Left lung (tissue), 10 donors: ENCODE results near the gene OPCML. TPM values are rescaled to one million over a fixed set of nuclear protein-coding genes. Genes with fewer than 3 reads are reported as not detected.

ENCODE experiments used
- ATAC-seq: fragments of 200-7000 bp; cut with Tn5 transposase; one replicate; pipeline ENCODE4 v1.9.1; 2020; ENCODE audit warnings: moderate library complexity
- DNase-seq, 4 donors: peaks; one replicate each; pipeline ENCODE4 v3.0.0-alpha.2; 2013 to 2020
- H3K27ac ChIP-seq, 2 donors: fragments of 200-600 bp; sonication (generic) in 1 of 2; one replicate each; pipeline versions ENCODE4 v1.5.0 to v1.8.0; 2020 to 2021
- H3K27me3 ChIP-seq, 2 donors: fragments of 200-600 bp; sonication (generic) in 1 of 2; one replicate each; pipeline versions ENCODE4 v1.5.0 to v1.8.0; 2020 to 2021
- H3K36me3 ChIP-seq, 2 donors: fragments of 200-600 bp; sonication (generic) in 1 of 2; one replicate each; pipeline versions ENCODE4 v1.5.0 to v1.8.0; 2020 to 2021
- H3K4me1 ChIP-seq, 2 donors: fragments of 200-600 bp; one replicate each; pipeline ENCODE4 v1.8.0; 2021
- H3K4me3 ChIP-seq, 2 donors: fragments of 200-600 bp; sonication (generic) in 1 of 2; one replicate each; pipeline versions ENCODE4 v1.5.0 to v1.8.0; 2020 to 2021; ENCODE audit warnings: mild to moderate bottlenecking in 1 of 2
- H3K9me3 ChIP-seq, 2 donors: fragments of 200-600 bp; sonication (generic) in 1 of 2; one replicate each; pipeline versions ENCODE4 v1.5.0 to v1.8.0; 2020 to 2021
- intact Hi-C, 2 donors: fragments of 100-400 bp; cut with DNase I; formaldehyde crosslinking; loops; one replicate each; pipeline versions ENCODE4 v1.11.2 to v1.14.2; 2022
- polyA plus RNA-seq, 6 donors: library from polyadenylated mRNA; unstranded; fragments of 120-200 nt; gene quantifications; one replicate each; pipeline ENCODE4 v1.2.1, GENCODE V29; 2013; ENCODE audit not compliant: insufficient read length in 6 of 6
- total RNA-seq, 2 donors: library from RNA; stranded (reverse); fragmentation: NEBNext Ultra II Directional; extraction: Animal tissue kit (Norgen Biotek cat#: 25700); gene quantifications; one replicate each; pipeline ENCODE4 v1.2.1, GENCODE V29; 2021
- TF ChIP-seq, protein P1 (sequence below), 2 donors: fragments of 200-600 bp; sonication (generic) in 1 of 2; IDR thresholded peaks; one replicate each; pipeline versions ENCODE4 v1.5.0 to v1.8.0; 2021; ENCODE audit warnings: antibody characterized with exemption in 2 of 2
- donor health status: DM: no; HTN: yes; CAD: no.
- donor health status: DM: no; HTN: no; CAD: no.

The OPCML gene
- total and polyA plus RNA-seq, 8 donors: 0.98 to 5.3 (median 1.9) TPM; not detected in 2

DNA sequence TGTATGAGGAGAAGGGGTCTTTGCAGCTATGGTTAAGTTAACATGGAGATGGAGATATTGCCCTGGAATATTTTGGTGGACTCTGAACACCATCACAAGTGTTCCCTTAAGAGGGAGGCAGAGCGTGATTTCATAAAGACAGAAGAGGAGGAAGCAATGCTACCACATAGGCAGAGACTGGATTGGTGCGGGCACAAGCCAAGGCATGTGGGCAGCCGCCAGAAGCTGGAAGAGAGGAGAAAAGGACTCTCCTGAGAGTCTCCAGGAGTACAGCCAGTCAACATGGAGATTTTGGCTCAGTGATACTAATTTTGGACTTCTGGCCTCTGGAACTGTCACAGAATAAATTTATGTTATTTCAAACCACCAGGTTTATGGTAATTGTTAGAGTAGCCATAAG, 231.6 kb downstream of the OPCML start:
- no peaks in the 10 kb centered on the region for H3K27me3 ChIP-seq
- DNase-seq: no peak
- TF ChIP-seq, protein P1, sequence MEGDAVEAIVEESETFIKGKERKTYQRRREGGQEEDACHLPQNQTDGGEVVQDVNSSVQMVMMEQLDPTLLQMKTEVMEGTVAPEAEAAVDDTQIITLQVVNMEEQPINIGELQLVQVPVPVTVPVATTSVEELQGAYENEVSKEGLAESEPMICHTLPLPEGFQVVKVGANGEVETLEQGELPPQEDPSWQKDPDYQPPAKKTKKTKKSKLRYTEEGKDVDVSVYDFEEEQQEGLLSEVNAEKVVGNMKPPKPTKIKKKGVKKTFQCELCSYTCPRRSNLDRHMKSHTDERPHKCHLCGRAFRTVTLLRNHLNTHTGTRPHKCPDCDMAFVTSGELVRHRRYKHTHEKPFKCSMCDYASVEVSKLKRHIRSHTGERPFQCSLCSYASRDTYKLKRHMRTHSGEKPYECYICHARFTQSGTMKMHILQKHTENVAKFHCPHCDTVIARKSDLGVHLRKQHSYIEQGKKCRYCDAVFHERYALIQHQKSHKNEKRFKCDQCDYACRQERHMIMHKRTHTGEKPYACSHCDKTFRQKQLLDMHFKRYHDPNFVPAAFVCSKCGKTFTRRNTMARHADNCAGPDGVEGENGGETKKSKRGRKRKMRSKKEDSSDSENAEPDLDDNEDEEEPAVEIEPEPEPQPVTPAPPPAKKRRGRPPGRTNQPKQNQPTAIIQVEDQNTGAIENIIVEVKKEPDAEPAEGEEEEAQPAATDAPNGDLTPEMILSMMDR (IDR thresholded peaks at IDR 0.05): no peak
- no peak for ATAC-seq
- no peaks in the 10 kb centered on the region for H3K4me1 ChIP-seq
- intact Hi-C loops: no loop called here
- no peaks in the 10 kb centered on the region for H3K36me3 ChIP-seq
- H3K27ac ChIP-seq: no peak overlapping the region
- H3K9me3 ChIP-seq: no peaks in the 10 kb centered on the region
- H3K4me3 ChIP-seq: no peak overlapping the region

DNA sequence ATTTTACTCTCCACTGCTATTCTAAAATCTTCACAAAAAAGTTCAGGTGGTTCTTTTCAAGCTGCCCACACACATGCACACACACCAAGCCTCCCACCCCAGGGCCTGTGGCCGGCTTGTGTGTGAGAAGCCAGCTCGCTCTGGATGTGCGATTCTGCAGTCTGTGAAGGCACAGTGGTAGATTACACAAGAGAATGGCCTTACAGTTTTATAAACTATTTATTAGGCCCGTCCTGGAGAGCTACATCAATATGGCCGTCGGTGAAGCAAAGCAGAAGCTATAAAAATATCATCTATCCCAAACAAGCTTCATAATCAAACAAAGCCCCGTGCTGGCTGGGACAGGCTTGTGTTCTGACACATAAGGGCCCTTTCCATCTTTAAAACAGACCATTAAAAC, 240.5 kb downstream of the OPCML start:
- Histone ChIP-seq H3K27me3 (no peaks in the 10 kb centered on the region), H3K4me3 (no peak overlapping the region), H3K36me3 (no peaks in the 10 kb centered on the region), H3K4me1 (no peaks in the 10 kb centered on the region), H3K27ac (no peak overlapping the region), H3K9me3 (no peaks in the 10 kb centered on the region)
- intact Hi-C loops: no loop called here
- no peak for ATAC-seq
- TF ChIP-seq, protein P1 (IDR thresholded peaks at IDR 0.05): no peak
- no peak for DNase-seq

DNA sequence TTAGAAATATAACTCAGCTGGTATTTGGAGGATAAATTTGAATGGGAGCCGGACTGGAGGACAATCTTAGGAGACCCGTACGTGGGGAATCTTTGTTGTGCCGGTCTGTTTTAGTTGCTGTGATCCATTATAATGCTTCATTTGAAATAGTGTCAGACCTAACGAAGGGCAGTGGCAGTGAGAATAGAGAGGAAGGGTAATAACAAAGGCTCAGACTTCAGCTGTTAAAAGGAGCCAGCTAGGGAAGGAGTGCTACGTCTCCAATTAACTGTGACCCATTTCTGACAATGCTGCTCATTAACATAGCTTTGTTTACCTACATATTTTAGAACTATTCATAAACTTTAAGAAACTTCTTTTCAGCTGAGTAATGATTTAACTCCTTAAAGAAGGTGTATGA, 246.9 kb downstream of the OPCML start:
- no peaks in the 10 kb centered on the region for H3K36me3 ChIP-seq
- no peaks in the 10 kb centered on the region for H3K9me3 ChIP-seq
- H3K27me3 ChIP-seq: no peaks in the 10 kb centered on the region
- no peaks in the 10 kb centered on the region for H3K4me1 ChIP-seq
- TF ChIP-seq, protein P1 (IDR thresholded peaks at IDR 0.05): no peak
- DNase-seq: no peak
- no peak overlapping the region for H3K27ac ChIP-seq
- ATAC-seq: no peak
- intact Hi-C loops: no loop called here
- H3K4me3 ChIP-seq: no peak overlapping the region

DNA sequence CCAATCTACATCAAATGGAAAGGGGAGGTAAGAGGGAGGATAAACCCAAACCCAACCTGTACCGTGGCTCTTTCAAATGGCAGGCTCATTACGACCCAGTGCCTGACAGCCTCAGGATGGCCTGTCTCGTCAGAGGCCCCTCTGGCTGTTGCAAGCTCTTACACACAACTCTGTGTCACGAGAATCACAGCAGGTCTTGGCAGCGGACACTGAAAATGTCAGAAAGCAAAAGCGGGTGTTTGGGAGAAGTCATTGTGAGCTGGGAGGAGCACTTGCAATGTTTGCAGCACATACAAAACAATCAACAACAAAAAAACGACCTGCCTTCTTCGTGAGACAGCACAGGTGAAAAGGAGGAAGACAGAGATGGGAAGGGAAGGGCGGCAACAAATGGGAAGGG, 248.1 kb downstream of the OPCML start:
- no peak overlapping the region for H3K27ac ChIP-seq
- TF ChIP-seq, protein P1 (IDR thresholded peaks at IDR 0.05): no peak
- H3K27me3 ChIP-seq: peaks cover 0 to 7% of the 10 kb centered on the region in 2 donors
- no peaks in the 10 kb centered on the region for H3K4me1 ChIP-seq
- H3K36me3 ChIP-seq: no peaks in the 10 kb centered on the region
- H3K9me3 ChIP-seq: no peaks in the 10 kb centered on the region
- DNase-seq (no peak), ATAC-seq (no peak)
- intact Hi-C loops: no loop called here
- H3K4me3 ChIP-seq: no peak overlapping the region

DNA sequence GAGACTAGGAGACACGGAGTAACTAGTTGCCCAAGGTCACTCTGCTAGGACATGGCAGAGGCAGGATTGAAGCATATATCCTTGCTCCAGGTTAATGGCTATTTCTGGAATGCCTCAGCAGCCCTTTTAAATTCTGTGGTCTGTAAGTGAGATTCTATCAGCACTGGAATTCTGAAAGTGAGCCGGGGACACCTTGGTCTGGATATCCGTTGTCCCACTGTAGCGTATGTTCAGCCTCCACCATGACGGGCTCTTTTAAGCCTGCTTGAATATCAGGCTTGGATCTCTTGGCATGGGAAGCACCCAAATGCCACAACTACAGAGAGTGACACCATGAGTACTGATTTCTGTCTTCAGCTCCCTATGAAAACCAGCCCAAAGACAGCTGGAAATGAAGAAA, 254.4 kb downstream of the OPCML start:
- no peaks in the 10 kb centered on the region for H3K36me3 ChIP-seq
- intact Hi-C loops: no loop called here
- DNase-seq (no peak), ATAC-seq (no peak)
- no peaks in the 10 kb centered on the region for H3K9me3 ChIP-seq
- peaks cover 0 to 8% of the 10 kb centered on the region in 2 donors for H3K27me3 ChIP-seq
- no peak overlapping the region for H3K27ac ChIP-seq
- TF ChIP-seq, protein P1 (IDR thresholded peaks at IDR 0.05): no peak
- no peak overlapping the region for H3K4me3 ChIP-seq
- no peaks in the 10 kb centered on the region for H3K4me1 ChIP-seq
